A549 (cell line): ENCODE data around the gene SCUBE1. TPM values are rescaled to one million over a fixed set of nuclear protein-coding genes. Genes with fewer than 3 reads are reported as not detected.

Experiments used
- ATAC-seq, 2 experiments: fragments of 200-7000 bp in 1 of 2; fragments of >200 bp in 1 of 2; cut with Nextera tagmentation in 1 of 2; cut with Tn5 transposase in 1 of 2; 3 replicates each; pipeline versions ENCODE4 v1.8.0 to v1.9.1; 2018 to 2020; ENCODE audit warnings: mild to moderate bottlenecking in 1 of 2, moderate library complexity in 1 of 2
- CTCF ChIA-PET: fragments of 300-600 bp; sonication (Branson Sonifier 250); formaldehyde crosslinking; extraction: SDS; loops from one replicate; lab custom pipeline; 2021; ENCODE audit warnings: antibody characterized with exemption, inconsistent platforms; lab: Yijun Ruan, JAX
- POLR2A ChIA-PET: fragments of 350-600 bp; formaldehyde crosslinking; extraction: SDS; loops from one replicate; lab custom pipeline; 2021; ENCODE audit warnings: antibody characterized with exemption, inconsistent platforms; lab: Yijun Ruan, JAX
- DNase-seq, 2 experiments: peaks; one replicate each; pipeline versions ENCODE4 v3.0.0 to v3.0.0-alpha.2; 2011 to 2016; ENCODE audit warnings: low read depth in 1 of 2, low spot score in 1 of 2
- FAIRE-seq: peaks from 2 replicates; lab custom pipeline; 2011; peaks lifted over from hg19 to GRCh38; lab: Jason Lieb, UNC
- H3K27ac ChIP-seq, 2 experiments: fragments of >200 bp; sonication (Bioruptor Twin); formaldehyde crosslinking; 3 replicates each; pipeline ENCODE4 v1.5.1; 2016 to 2017
- H3K4me1 ChIP-seq: fragments of >200 bp; sonication (Bioruptor Twin); formaldehyde crosslinking; 3 replicates; pipeline ENCODE4 v1.6.1; 2016
- H3K4me2 ChIP-seq: fragments of >200 bp; sonication (Bioruptor Twin); formaldehyde crosslinking; 3 replicates; pipeline ENCODE4 v1.6.1; 2016
- H3K4me3 ChIP-seq: fragments of >200 bp; sonication (Bioruptor Twin); formaldehyde crosslinking; 3 replicates; pipeline ENCODE4 v1.5.1; 2016
- H3K9me3 ChIP-seq: fragments of >200 bp; sonication (Bioruptor Twin); formaldehyde crosslinking; 3 replicates; pipeline ENCODE4 v1.6.1; 2016
- ATOH8 ChIP-seq: fragments of 250-450 bp; sonication (Bioruptor Pico); IDR thresholded peaks from 2 replicates; pipeline ENCODE4 v1.5.0; 2020; ENCODE audit warnings: low read depth, mild to moderate bottlenecking, moderate library complexity
- BCL3 ChIP-seq: fragments of >200 bp; sonication (Bioruptor Twin); formaldehyde crosslinking; IDR thresholded peaks from 3 replicates; pipeline ENCODE4 v1.6.1; 2016
- BHLHE40 ChIP-seq: IDR thresholded peaks from 2 replicates; pipeline ENCODE4 v1.6.1; 2012; ENCODE audit warnings: low read depth, low read length, inconsistent platforms
- CHD2 ChIP-seq: fragments of 150-350 bp; IDR thresholded peaks from 2 replicates; pipeline ENCODE4 v1.6.1; 2014; ENCODE audit warnings: low read length; ENCODE audit not compliant: partially characterized antibody
- E2F6 ChIP-seq: IDR thresholded peaks from 2 replicates; pipeline ENCODE4 v1.6.1; 2012; ENCODE audit warnings: low read depth, borderline replicate concordance
- EHMT2 ChIP-seq: fragments of 200-600 bp; sonication (generic); IDR thresholded peaks from 2 replicates; pipeline ENCODE4 v1.6.1; 2016; ENCODE audit warnings: antibody characterized with exemption, low read depth, mild to moderate bottlenecking, moderate library complexity
- EP300 ChIP-seq, 2 experiments: fragments of >200 bp; sonication (Bioruptor Twin); formaldehyde crosslinking; IDR thresholded peaks; 2 replicates in 1 of 2; 3 replicates in 1 of 2; pipeline ENCODE4 v1.6.1; 2016 to 2017
- ESRRA ChIP-seq: fragments of 150-350 bp; IDR thresholded peaks from 2 replicates; pipeline ENCODE4 v1.6.1; 2014; ENCODE audit warnings: mild to moderate bottlenecking, low read length, borderline replicate concordance
- FOSB ChIP-seq: fragments of 250-450 bp; sonication (Bioruptor Pico); IDR thresholded peaks from 2 replicates; pipeline ENCODE4 v1.5.0; 2020; ENCODE audit warnings: mild to moderate bottlenecking, moderate library complexity
- GATA3 ChIP-seq: IDR thresholded peaks from 2 replicates; pipeline ENCODE4 v1.6.1; 2012; ENCODE audit warnings: borderline replicate concordance
- HMGXB4 ChIP-seq: fragments of 250-450 bp; sonication (Bioruptor Pico); IDR thresholded peaks from 2 replicates; pipeline ENCODE4 v1.5.0; 2021; ENCODE audit warnings: mild to moderate bottlenecking, moderate library complexity, borderline replicate concordance
- HOXA7 ChIP-seq: fragments of 250-450 bp; sonication (Bioruptor Pico); IDR thresholded peaks from 2 replicates; pipeline ENCODE4 v1.5.0; 2020; ENCODE audit warnings: mild to moderate bottlenecking, moderate library complexity
- JUN ChIP-seq, 2 experiments: fragments of >200 bp; sonication (Bioruptor Twin); formaldehyde crosslinking; IDR thresholded peaks; 2 replicates in 1 of 2; 3 replicates in 1 of 2; pipeline ENCODE4 v1.6.1; 2016 to 2017
- KDM1A ChIP-seq: fragments of 200-600 bp; sonication (generic); IDR thresholded peaks from 2 replicates; pipeline ENCODE4 v1.6.1; 2016; ENCODE audit warnings: low read depth, mild to moderate bottlenecking
- MYC ChIP-seq: IDR thresholded peaks from 2 replicates; pipeline ENCODE4 v1.6.1; 2012; ENCODE audit warnings: mild to moderate bottlenecking, inconsistent platforms, low read length, improper control_type of control experiment, borderline replicate concordance
- NFE2L2 ChIP-seq: fragments of 150-350 bp; conservative IDR thresholded peaks from 2 replicates; pipeline ENCODE4 v1.6.1; 2014; ENCODE audit warnings: low read length
- NPAS2 ChIP-seq: fragments of 250-450 bp; sonication (Bioruptor Pico); IDR thresholded peaks from 2 replicates; pipeline ENCODE4 v1.8.0; 2022; ENCODE audit warnings: mild to moderate bottlenecking, moderate library complexity, borderline replicate concordance
- NR3C1 ChIP-seq: fragments of >200 bp; sonication (Bioruptor Twin); formaldehyde crosslinking; IDR thresholded peaks from 3 replicates; pipeline ENCODE4 v1.6.1; 2017
- POLR2A ChIP-seq: IDR thresholded peaks from 2 replicates; pipeline ENCODE4 v1.6.1; 2012; ENCODE audit warnings: mild to moderate bottlenecking, low read length
- RARB ChIP-seq: fragments of 250-450 bp; sonication (Bioruptor Pico); IDR thresholded peaks from 2 replicates; pipeline ENCODE4 v1.8.0; 2021; ENCODE audit warnings: mild to moderate bottlenecking, moderate library complexity
- RFX5 ChIP-seq: fragments of 450-650 bp; IDR thresholded peaks from 2 replicates; pipeline ENCODE4 v1.7.1; 2014; ENCODE audit warnings: antibody characterized with exemption, mild to moderate bottlenecking, moderate library complexity
- SMC3 ChIP-seq: fragments of >200 bp; sonication (Bioruptor Twin); formaldehyde crosslinking; IDR thresholded peaks from 3 replicates; pipeline ENCODE4 v1.6.1; 2018; ENCODE audit warnings: inconsistent platforms
- TFCP2L1 ChIP-seq: fragments of 250-450 bp; sonication (Bioruptor Pico); IDR thresholded peaks from 2 replicates; pipeline ENCODE4 v1.5.0; 2021; ENCODE audit warnings: mild to moderate bottlenecking
- ZC3H11A ChIP-seq: fragments of 450-650 bp; IDR thresholded peaks from 2 replicates; pipeline ENCODE4 v1.6.1; 2014; ENCODE audit warnings: antibody characterized with exemption, mild to moderate bottlenecking
- WGBS: methylation state at CpG from one replicate; pipeline ENCODE4 v1.1.6; 2017; ENCODE audit errors: missing lambda C conversion rate; 5-methylcytosine and 5-hydroxymethylcytosine counted together
- polyA plus RNA-seq, 4 experiments: library from polyadenylated mRNA; depleted of rRNA in 3 of 4; stranded (reverse); fragments of >200 nt; fragmentation: RNase III in 1 of 4; extraction: RNeasy Plus Mini Kit Qiagen cat#74134 plus additional on column Dnase treatment in 1 of 4; gene quantifications; 2 replicates in 3 of 4; 3 replicates in 1 of 4; pipeline ENCODE4 v1.2.3, GENCODE V29; 2011 to 2017

Gene SCUBE1
- polyA plus RNA-seq, 2 of the 4 experiments (the other 2 are of a cell fraction) = 0.01 to 0.12 TPM

- Histone ChIP-seq H3K4me2 (no peak overlapping the region), H3K4me3 (no peak overlapping the region), H3K27ac (no peak overlapping the region), H3K4me1 (no peaks in the 10 kb centered on the region), H3K9me3 (no peaks in the 10 kb centered on the region)
- DNase-seq = no peak
- CTCF ChIA-PET = no interaction called here
- 100% methylated on average over 4 of the region's 24 CpGs for WGBS
- POLR2A ChIA-PET = no interaction called here
- FAIRE-seq = no peak
- no peak for ATAC-seq
- TF ChIP-seq MYC (no peak), BCL3 (no peak), NFE2L2 (no peak), EHMT2 (no peak), E2F6 (no peak), KDM1A (no peak), FOSB (CRISPR knock-in tag) (no peak), NR3C1 (no peak), NPAS2 (CRISPR knock-in tag) (no peak), CHD2 (no peak), RFX5 (no peak), HOXA7 (CRISPR knock-in tag) (no peak), ZC3H11A (no peak)
These were observed 98.2 kb downstream of the SCUBE1 start for GRCh38 chr22:43244803-43245527.

- no peaks in the 10 kb centered on the region for H3K4me1 ChIP-seq
- no peak overlapping the region for H3K4me3 ChIP-seq
- POLR2A ChIA-PET = no interaction called here
- no peak overlapping the region for H3K4me2 ChIP-seq
- WGBS = 78% methylated on average over 5 of the region's 7 CpGs
- H3K27ac ChIP-seq = no peak overlapping the region
- no peak for FAIRE-seq
- no peak for TF ChIP-seq EP300 (IDR thresholded peaks at IDR 0.05)
- TF ChIP-seq JUN (IDR thresholded peaks at IDR 0.05) = no peak
- TF ChIP-seq GATA3 = no peak
- TF ChIP-seq ESRRA = no peak
- TF ChIP-seq HOXA7 (CRISPR knock-in tag) = no peak
- TF ChIP-seq RARB (CRISPR knock-in tag) = no peak
- TF ChIP-seq SMC3 = no peak
- TF ChIP-seq ATOH8 = no peak
- no peak for TF ChIP-seq KDM1A
- no peak for TF ChIP-seq POLR2A
- TF ChIP-seq BHLHE40 = no peak
- TF ChIP-seq HMGXB4 = no peak
- no peak for TF ChIP-seq TFCP2L1 (CRISPR knock-in tag)
- no peak for TF ChIP-seq E2F6
- no peaks in the 10 kb centered on the region for H3K9me3 ChIP-seq
- no peak for DNase-seq
- CTCF ChIA-PET = interaction anchor here (0.8 to 2.3 kb wide), 2 partner anchors 13 to 30 kb away, joined by 3 to 7 read pairs; no protein-coding TSS in a partner anchor
- peak in 1 of 2 experiments; percentile 63; a peak in 3 of 6 replicates for ATAC-seq
These were observed 98.8 kb downstream of the SCUBE1 start for GRCh38 chr22:43244402-43244801.
